GM12878 (cell line): ENCODE measurements around the gene SAFB. TPM values are rescaled to one million over a fixed set of nuclear protein-coding genes. Genes with fewer than 3 reads are reported as not detected.

ENCODE experiments used
- CUX1 ChIP-seq: IDR thresholded peaks from 2 replicates; pipeline ENCODE4 v1.6.1; 2012; ENCODE audit warnings: improper control_type of control experiment, low read depth, low read length; ENCODE audit not compliant: insufficient replicate concordance
- IRF3 ChIP-seq: fragments of 450-650 bp; IDR thresholded peaks from 2 replicates; pipeline ENCODE4 v1.6.1; 2014; ENCODE audit warnings: mild to moderate bottlenecking
- NFYA ChIP-seq: IDR thresholded peaks from 2 replicates; pipeline ENCODE4 v1.6.1; 2011; ENCODE audit warnings: low read depth, mild to moderate bottlenecking, low read length, improper control_type of control experiment, borderline replicate concordance
- PAX5 ChIP-seq: IDR thresholded peaks from 2 replicates; pipeline ENCODE4 v1.6.1; 2011; ENCODE audit warnings: low read depth, low read length, borderline replicate concordance
- SMAD1 ChIP-seq: fragments of 450-650 bp; IDR thresholded peaks from 2 replicates; pipeline ENCODE4 v1.6.1; 2018; ENCODE audit warnings: mild to moderate bottlenecking, low read depth; ENCODE audit not compliant: partially characterized antibody
- polyA plus RNA-seq, 11 experiments: library from polyadenylated mRNA; depleted of rRNA in 4 of 11; unstranded in 6 of 11; stranded (reverse) in 5 of 11; fragments of >200 nt; fragmentation: Nextera tagmentation in 4 of 11; fragmentation: Illumina TruSeq in 1 of 11; extraction: Ambion mirVana in 4 of 11; extraction: Trizol in 1 of 11; gene quantifications; 1 replicate in 1 of 11; 2 replicates in 10 of 11; pipeline versions ENCODE4 v1.2.1 to v1.2.3, GENCODE V29; 2011 to 2016; ENCODE audit warnings: inconsistent platforms in 2 of 11, missing spikeins in 2 of 11, low read depth in 1 of 11
- total RNA-seq, 4 experiments: library from RNA; depleted of rRNA in 3 of 4; stranded (reverse); fragments of >200 nt in 3 of 4; fragmentation: Illumina TruSeq in 1 of 4; extraction: Trizol in 1 of 4; gene quantifications; 2 replicates each; pipeline versions ENCODE4 v1.2.1 to v1.2.3, GENCODE V29; 2013 to 2021
- TF ChIP-seq, protein P1 (sequence below): IDR thresholded peaks from 2 replicates; pipeline ENCODE4 v1.6.1; 2012; ENCODE audit warnings: low read depth, low read length, improper control_type of control experiment

Gene SAFB
- total and polyA plus RNA-seq, 10 of the 15 experiments (the other 5 are each of a cell fraction or from before 2014, with no cell fraction given): 1.6 to 131 (median 61.2) TPM

DNA sequence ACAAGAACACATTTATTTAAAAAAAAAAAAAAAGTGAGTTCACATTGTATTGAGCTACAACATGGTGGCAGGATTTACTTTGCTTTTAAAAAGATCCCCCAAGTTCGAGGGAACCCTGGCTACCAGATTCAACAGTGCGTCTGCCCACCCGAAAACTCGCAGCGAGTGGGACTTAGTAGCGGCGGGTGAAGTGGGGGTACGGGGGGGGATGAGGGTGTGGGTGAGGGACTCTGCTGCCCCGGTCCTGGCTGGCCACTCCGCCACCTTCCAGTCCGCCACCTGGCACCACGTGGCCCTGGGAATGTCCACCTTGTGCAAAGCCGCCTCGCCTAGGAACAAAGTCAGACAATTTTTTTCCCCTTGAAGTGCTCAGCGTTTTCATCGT, 35.8 kb upstream of the SAFB start (continued):
- no peak for TF ChIP-seq PAX5
- TF ChIP-seq NFYA: no peak
- TF ChIP-seq SMAD1: no peak
- TF ChIP-seq CUX1: no peak
- TF ChIP-seq IRF3: no peak
- TF ChIP-seq, protein P1, sequence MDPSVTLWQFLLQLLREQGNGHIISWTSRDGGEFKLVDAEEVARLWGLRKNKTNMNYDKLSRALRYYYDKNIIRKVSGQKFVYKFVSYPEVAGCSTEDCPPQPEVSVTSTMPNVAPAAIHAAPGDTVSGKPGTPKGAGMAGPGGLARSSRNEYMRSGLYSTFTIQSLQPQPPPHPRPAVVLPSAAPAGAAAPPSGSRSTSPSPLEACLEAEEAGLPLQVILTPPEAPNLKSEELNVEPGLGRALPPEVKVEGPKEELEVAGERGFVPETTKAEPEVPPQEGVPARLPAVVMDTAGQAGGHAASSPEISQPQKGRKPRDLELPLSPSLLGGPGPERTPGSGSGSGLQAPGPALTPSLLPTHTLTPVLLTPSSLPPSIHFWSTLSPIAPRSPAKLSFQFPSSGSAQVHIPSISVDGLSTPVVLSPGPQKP: no peak
